HepG2 (cell line): Measurements from ENCODE around the gene DNAJC7. TPM values are rescaled to one million over a fixed set of nuclear protein-coding genes. Genes with fewer than 3 reads are reported as not detected.
A peak's percentile ranks its signal among the peaks of the same experiment; 100 is the strongest.

ENCODE experiments used
- GATAD2A ChIP-seq: IDR thresholded peaks from 2 replicates; pipeline ENCODE4 v1.6.1; 2016
- HMG20A ChIP-seq: IDR thresholded peaks from 2 replicates; pipeline ENCODE4 v1.6.1; 2016; ENCODE audit warnings: borderline replicate concordance
- ISX ChIP-seq: sonication (generic); formaldehyde crosslinking; conservative IDR thresholded peaks from 2 replicates; pipeline ENCODE4 v1.5.0; 2020; ENCODE audit warnings: missing genetic modification reagents
- MED13 ChIP-seq: sonication (generic); formaldehyde crosslinking; IDR thresholded peaks from 2 replicates; pipeline ENCODE4 v1.5.0; 2020; ENCODE audit warnings: missing genetic modification reagents
- NRL ChIP-seq: sonication (generic); formaldehyde crosslinking; IDR thresholded peaks from 2 replicates; pipeline ENCODE4 v1.5.0; 2020; ENCODE audit warnings: missing genetic modification reagents, mild to moderate bottlenecking, moderate library complexity, borderline replicate concordance
- REL ChIP-seq: sonication (generic); formaldehyde crosslinking; conservative IDR thresholded peaks from 2 replicates; pipeline ENCODE4 v1.8.0; 2022; ENCODE audit warnings: mild to moderate bottlenecking, missing genetic modification reagents, moderate library complexity
- TSC22D2 ChIP-seq: sonication (generic); formaldehyde crosslinking; IDR thresholded peaks from 2 replicates; pipeline ENCODE4 v1.5.1; 2020; ENCODE audit warnings: missing genetic modification reagents, mild to moderate bottlenecking, borderline replicate concordance
- ZNF484 ChIP-seq: sonication (generic); formaldehyde crosslinking; IDR thresholded peaks from 2 replicates; pipeline ENCODE4 v1.5.1; 2020; ENCODE audit warnings: mild to moderate bottlenecking, low read depth, missing genetic modification reagents, borderline replicate concordance
- ZNF546 ChIP-seq: sonication (generic); formaldehyde crosslinking; conservative IDR thresholded peaks from 2 replicates; pipeline ENCODE4 v1.8.1; 2023; ENCODE audit warnings: mild to moderate bottlenecking, missing genetic modification reagents
- polyA plus RNA-seq, 8 experiments: library from polyadenylated mRNA; depleted of rRNA in 3 of 8; stranded (reverse) in 7 of 8; unstranded in 1 of 8; fragments of >200 nt; fragmentation: Illumina TruSeq in 4 of 8; extraction: Trizol in 4 of 8; gene quantifications; 2 replicates each; pipeline versions ENCODE4 v1.2.1 to v1.2.3, GENCODE V29; 2011 to 2016; ENCODE audit warnings: low read depth in 4 of 8, missing spikeins in 1 of 8, mixed read lengths in 1 of 8; ENCODE audit not compliant: insufficient read depth in 1 of 8
- total RNA-seq, 5 experiments: library from RNA; depleted of rRNA; stranded (reverse); fragments of >200 nt; fragmentation: Illumina TruSeq; extraction: Trizol; gene quantifications; 2 replicates each; pipeline ENCODE4 v1.2.3, GENCODE V29; 2016; ENCODE audit warnings: low read depth in 1 of 5
- TF ChIP-seq, protein P1 (sequence below): sonication (generic); formaldehyde crosslinking; IDR thresholded peaks from 2 replicates; pipeline ENCODE4 v1.9.0; 2021; ENCODE audit warnings: mild to moderate bottlenecking, missing genetic modification reagents
- TF ChIP-seq, protein P2 (sequence below): sonication (generic); formaldehyde crosslinking; IDR thresholded peaks from 2 replicates; pipeline ENCODE4 v1.4.0; 2020; ENCODE audit warnings: missing genetic modification reagents
- TF ChIP-seq, protein P3 (sequence below): IDR thresholded peaks from 2 replicates; pipeline ENCODE4 v1.6.1; 2012; ENCODE audit warnings: low read length, improper control_type of control experiment
- TF ChIP-seq, protein P4 (sequence below): sonication (generic); formaldehyde crosslinking; IDR thresholded peaks from 2 replicates; pipeline ENCODE4 v1.8.0; 2022; ENCODE audit warnings: mild to moderate bottlenecking, missing genetic modification reagents, borderline replicate concordance
- TF ChIP-seq, protein P5 (sequence below): sonication (generic); formaldehyde crosslinking; IDR thresholded peaks from 2 replicates; pipeline ENCODE4 v1.4.0; 2020; ENCODE audit warnings: mild to moderate bottlenecking, missing genetic modification reagents

DNAJC7 gene
- total and polyA plus RNA-seq, 2 of the 13 experiments (the other 11 are each of a cell fraction or from before 2014, with no cell fraction given) = 47.7 to 132 TPM

DNA sequence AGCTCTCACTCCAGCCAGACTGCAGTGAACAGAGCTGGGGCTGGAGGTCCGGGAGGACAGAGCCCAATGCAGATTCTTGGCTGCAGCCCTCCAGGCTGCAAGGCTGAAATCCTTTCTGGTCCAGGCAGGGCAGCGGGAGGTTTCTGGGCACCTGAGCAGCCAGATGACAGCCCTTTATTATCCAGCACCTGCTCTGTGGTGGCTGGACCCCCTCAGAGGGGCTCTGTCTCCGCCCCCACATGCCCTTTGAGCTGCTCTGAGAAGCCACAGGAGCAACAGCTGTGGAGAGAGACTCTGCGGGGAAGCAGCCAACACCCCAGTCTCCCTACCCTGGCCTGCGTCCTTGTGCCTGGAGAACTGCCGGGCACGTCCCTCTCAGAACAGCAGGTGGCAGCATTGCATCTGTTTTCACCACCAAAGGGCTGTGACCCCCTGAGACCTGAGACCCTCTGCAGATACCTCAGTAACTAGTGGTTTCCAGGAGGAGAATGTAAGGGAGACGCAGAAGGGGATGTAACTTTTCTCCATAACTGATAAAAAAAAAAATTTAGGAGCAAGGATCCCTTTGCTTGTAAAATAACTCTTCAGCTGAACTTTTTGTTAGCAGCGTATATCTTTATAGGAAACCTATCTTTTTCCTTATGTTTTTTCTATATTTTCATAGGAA lies 54.3 kb downstream of the DNAJC7 start (continued):
- TF ChIP-seq, protein P1, sequence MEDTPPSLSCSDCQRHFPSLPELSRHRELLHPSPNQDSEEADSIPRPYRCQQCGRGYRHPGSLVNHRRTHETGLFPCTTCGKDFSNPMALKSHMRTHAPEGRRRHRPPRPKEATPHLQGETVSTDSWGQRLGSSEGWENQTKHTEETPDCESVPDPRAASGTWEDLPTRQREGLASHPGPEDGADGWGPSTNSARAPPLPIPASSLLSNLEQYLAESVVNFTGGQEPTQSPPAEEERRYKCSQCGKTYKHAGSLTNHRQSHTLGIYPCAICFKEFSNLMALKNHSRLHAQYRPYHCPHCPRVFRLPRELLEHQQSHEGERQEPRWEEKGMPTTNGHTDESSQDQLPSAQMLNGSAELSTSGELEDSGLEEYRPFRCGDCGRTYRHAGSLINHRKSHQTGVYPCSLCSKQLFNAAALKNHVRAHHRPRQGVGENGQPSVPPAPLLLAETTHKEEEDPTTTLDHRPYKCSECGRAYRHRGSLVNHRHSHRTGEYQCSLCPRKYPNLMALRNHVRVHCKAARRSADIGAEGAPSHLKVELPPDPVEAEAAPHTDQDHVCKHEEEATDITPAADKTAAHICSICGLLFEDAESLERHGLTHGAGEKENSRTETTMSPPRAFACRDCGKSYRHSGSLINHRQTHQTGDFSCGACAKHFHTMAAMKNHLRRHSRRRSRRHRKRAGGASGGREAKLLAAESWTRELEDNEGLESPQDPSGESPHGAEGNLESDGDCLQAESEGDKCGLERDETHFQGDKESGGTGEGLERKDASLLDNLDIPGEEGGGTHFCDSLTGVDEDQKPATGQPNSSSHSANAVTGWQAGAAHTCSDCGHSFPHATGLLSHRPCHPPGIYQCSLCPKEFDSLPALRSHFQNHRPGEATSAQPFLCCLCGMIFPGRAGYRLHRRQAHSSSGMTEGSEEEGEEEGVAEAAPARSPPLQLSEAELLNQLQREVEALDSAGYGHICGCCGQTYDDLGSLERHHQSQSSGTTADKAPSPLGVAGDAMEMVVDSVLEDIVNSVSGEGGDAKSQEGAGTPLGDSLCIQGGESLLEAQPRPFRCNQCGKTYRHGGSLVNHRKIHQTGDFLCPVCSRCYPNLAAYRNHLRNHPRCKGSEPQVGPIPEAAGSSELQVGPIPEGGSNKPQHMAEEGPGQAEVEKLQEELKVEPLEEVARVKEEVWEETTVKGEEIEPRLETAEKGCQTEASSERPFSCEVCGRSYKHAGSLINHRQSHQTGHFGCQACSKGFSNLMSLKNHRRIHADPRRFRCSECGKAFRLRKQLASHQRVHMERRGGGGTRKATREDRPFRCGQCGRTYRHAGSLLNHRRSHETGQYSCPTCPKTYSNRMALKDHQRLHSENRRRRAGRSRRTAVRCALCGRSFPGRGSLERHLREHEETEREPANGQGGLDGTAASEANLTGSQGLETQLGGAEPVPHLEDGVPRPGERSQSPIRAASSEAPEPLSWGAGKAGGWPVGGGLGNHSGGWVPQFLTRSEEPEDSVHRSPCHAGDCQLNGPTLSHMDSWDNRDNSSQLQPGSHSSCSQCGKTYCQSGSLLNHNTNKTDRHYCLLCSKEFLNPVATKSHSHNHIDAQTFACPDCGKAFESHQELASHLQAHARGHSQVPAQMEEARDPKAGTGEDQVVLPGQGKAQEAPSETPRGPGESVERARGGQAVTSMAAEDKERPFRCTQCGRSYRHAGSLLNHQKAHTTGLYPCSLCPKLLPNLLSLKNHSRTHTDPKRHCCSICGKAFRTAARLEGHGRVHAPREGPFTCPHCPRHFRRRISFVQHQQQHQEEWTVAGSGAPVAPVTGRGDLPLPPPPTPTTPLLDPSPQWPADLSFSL (CRISPR knock-in tag) = no peak
- TF ChIP-seq ZNF484 (no peak), GATAD2A (peak; percentile 68), MED13 (no peak), ISX (CRISPR knock-in tag) (no peak), TSC22D2 (CRISPR knock-in tag) (no peak), REL (no peak), NRL (CRISPR knock-in tag) (peak; percentile 49; the same call in 1 of the 2 replicates), HMG20A (CRISPR knock-in tag) (no peak), ZNF546 (CRISPR knock-in tag) (no peak)
- TF ChIP-seq, protein P2, sequence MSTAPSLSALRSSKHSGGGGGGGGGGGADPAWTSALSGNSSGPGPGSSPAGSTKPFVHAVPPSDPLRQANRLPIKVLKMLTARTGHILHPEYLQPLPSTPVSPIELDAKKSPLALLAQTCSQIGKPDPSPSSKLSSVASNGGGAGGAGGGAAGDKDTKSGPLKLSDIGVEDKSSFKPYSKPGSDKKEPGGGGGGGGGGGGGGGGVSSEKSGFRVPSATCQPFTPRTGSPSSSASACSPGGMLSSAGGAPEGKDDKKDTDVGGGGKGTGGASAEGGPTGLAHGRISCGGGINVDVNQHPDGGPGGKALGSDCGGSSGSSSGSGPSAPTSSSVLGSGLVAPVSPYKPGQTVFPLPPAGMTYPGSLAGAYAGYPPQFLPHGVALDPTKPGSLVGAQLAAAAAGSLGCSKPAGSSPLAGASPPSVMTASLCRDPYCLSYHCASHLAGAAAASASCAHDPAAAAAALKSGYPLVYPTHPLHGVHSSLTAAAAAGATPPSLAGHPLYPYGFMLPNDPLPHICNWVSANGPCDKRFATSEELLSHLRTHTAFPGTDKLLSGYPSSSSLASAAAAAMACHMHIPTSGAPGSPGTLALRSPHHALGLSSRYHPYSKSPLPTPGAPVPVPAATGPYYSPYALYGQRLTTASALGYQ (CRISPR knock-in tag) = no peak
- TF ChIP-seq, protein P3, sequence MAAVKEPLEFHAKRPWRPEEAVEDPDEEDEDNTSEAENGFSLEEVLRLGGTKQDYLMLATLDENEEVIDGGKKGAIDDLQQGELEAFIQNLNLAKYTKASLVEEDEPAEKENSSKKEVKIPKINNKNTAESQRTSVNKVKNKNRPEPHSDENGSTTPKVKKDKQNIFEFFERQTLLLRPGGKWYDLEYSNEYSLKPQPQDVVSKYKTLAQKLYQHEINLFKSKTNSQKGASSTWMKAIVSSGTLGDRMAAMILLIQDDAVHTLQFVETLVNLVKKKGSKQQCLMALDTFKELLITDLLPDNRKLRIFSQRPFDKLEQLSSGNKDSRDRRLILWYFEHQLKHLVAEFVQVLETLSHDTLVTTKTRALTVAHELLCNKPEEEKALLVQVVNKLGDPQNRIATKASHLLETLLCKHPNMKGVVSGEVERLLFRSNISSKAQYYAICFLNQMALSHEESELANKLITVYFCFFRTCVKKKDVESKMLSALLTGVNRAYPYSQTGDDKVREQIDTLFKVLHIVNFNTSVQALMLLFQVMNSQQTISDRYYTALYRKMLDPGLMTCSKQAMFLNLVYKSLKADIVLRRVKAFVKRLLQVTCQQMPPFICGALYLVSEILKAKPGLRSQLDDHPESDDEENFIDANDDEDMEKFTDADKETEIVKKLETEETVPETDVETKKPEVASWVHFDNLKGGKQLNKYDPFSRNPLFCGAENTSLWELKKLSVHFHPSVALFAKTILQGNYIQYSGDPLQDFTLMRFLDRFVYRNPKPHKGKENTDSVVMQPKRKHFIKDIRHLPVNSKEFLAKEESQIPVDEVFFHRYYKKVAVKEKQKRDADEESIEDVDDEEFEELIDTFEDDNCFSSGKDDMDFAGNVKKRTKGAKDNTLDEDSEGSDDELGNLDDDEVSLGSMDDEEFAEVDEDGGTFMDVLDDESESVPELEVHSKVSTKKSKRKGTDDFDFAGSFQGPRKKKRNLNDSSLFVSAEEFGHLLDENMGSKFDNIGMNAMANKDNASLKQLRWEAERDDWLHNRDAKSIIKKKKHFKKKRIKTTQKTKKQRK = no peak
- TF ChIP-seq, protein P4, sequence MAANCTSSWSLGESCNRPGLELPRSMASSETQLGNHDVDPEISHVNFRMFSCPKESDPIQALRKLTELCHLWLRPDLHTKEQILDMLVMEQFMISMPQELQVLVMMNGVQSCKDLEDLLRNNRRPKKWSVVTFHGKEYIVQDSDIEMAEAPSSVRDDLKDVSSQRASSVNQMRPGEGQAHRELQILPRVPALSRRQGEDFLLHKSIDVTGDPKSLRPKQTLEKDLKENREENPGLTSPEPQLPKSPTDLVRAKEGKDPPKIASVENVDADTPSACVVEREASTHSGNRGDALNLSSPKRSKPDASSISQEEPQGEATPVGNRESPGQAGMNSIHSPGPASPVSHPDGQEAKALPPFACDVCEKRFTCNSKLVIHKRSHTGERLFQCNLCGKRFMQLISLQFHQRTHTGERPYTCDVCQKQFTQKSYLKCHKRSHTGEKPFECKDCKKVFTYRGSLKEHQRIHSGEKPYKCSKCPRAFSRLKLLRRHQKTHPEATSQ = no peak
- TF ChIP-seq, protein P5, sequence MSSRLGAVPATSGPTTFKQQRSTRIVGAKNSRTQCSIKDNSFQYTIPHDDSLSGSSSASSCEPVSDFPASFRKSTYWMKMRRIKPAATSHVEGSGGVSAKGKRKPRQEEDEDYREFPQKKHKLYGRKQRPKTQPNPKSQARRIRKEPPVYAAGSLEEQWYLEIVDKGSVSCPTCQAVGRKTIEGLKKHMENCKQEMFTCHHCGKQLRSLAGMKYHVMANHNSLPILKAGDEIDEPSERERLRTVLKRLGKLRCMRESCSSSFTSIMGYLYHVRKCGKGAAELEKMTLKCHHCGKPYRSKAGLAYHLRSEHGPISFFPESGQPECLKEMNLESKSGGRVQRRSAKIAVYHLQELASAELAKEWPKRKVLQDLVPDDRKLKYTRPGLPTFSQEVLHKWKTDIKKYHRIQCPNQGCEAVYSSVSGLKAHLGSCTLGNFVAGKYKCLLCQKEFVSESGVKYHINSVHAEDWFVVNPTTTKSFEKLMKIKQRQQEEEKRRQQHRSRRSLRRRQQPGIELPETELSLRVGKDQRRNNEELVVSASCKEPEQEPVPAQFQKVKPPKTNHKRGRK (CRISPR knock-in tag) = no peak
